ENCODE measurements around the gene ATP1B1. TPM values are rescaled to one million over a fixed set of nuclear protein-coding genes. Genes with fewer than 3 reads are reported as not detected.

ATP1B1 gene
- total RNA-seq, 4 donors from 2014 or later: 52.6 to 210 (median 111) TPM

GRCh38 chr1:169143984-169144383, 37.5 kb downstream of the ATP1B1 start:
- Histone ChIP-seq H3K27me3 (no peaks in the 10 kb centered on the region), H3K4me1 (no peaks in the 10 kb centered on the region), H3K9me3 (no peaks in the 10 kb centered on the region), H3K4me3 (no peak overlapping the region), H3K27ac (no peak overlapping the region), H3K36me3 (no peaks in the 10 kb centered on the region)
- intact Hi-C loops (cut with DNase I; ENCODE audit: low total_unique reads): no loop called here
- TF ChIP-seq POLR2A (IDR thresholded peaks at IDR 0.05): no peak
- no peak for TF ChIP-seq CTCF (IDR thresholded peaks at IDR 0.05)
- DNase-seq: no peak

GRCh38 chr1:169144941-169145626, 38.6 kb downstream of the ATP1B1 start:
- Histone ChIP-seq H3K9me3 (no peaks in the 10 kb centered on the region), H3K4me1 (no peaks in the 10 kb centered on the region), H3K36me3 (no peaks in the 10 kb centered on the region), H3K27ac (no peak overlapping the region), H3K27me3 (no peaks in the 10 kb centered on the region), H3K4me3 (no peak overlapping the region)
- TF ChIP-seq POLR2A (IDR thresholded peaks at IDR 0.05) (no peak), CTCF (IDR thresholded peaks at IDR 0.05) (no peak)
- DNase-seq: no peak
- intact Hi-C loops (cut with DNase I; ENCODE audit: low total_unique reads): no loop called here

GRCh38 chr1:169146576-169147214, 40.2 kb downstream of the ATP1B1 start:
- DNase-seq: no peak
- no peak for TF ChIP-seq POLR2A (IDR thresholded peaks at IDR 0.05)
- no peak for TF ChIP-seq CTCF (IDR thresholded peaks at IDR 0.05)
- intact Hi-C loops (cut with DNase I; ENCODE audit: low total_unique reads): no loop called here

GRCh38 chr1:169148472-169149252, 42.2 kb downstream of the ATP1B1 start:
- intact Hi-C loops (cut with DNase I; ENCODE audit: low total_unique reads): no loop called here
- Histone ChIP-seq H3K27ac (no peak overlapping the region), H3K36me3 (no peaks in the 10 kb centered on the region), H3K4me1 (no peaks in the 10 kb centered on the region), H3K27me3 (no peaks in the 10 kb centered on the region), H3K9me3 (no peaks in the 10 kb centered on the region), H3K4me3 (no peak overlapping the region)
- TF ChIP-seq CTCF (IDR thresholded peaks at IDR 0.05) (no peak), POLR2A (IDR thresholded peaks at IDR 0.05) (no peak)
- no peak for DNase-seq

More at GRCh38 chr1:169146576-169147214, 40.2 kb downstream of the ATP1B1 start:
- Histone ChIP-seq H3K4me1 (no peaks in the 10 kb centered on the region), H3K27ac (no peak overlapping the region), H3K27me3 (no peaks in the 10 kb centered on the region), H3K4me3 (no peak overlapping the region), H3K36me3 (no peaks in the 10 kb centered on the region), H3K9me3 (no peaks in the 10 kb centered on the region)
